Activated naive CD8-positive, alpha-beta T cell treated with anti-CD3 and anti-CD28 coated beads, Interleukin-2, amount 50 U/mL, for 16 hours (primary cell): Measurements from ENCODE around the gene ERBB4.

Experiments used
- DNase-seq: peaks from one replicate; pipeline ENCODE4 v3.0.0-alpha.2; 2020; ENCODE audit warnings: low read depth, low spot score

The ERBB4 gene

GRCh38 chr2:211358504-211358903 is 1180.1 kb downstream of the ERBB4 start:
- DNase-seq: no peak

GRCh38 chr2:211354481-211354880 is 1184.1 kb downstream of the ERBB4 start:
- DNase-seq: no peak

GRCh38 chr2:211351987-211352386 is 1186.6 kb downstream of the ERBB4 start:
- DNase-seq: no peak

- no peak for DNase-seq
These were observed 1189.6 kb downstream of the ERBB4 start for GRCh38 chr2:211349031-211349430.

GRCh38 chr2:211347328-211347727 is 1191.3 kb downstream of the ERBB4 start:
- no peak for DNase-seq

GRCh38 chr2:211344289-211344688 is 1194.3 kb downstream of the ERBB4 start:
- no peak for DNase-seq

GRCh38 chr2:211333377-211333776 is 1205.2 kb downstream of the ERBB4 start:
- no peak for DNase-seq

GRCh38 chr2:211331736-211332135 is 1206.9 kb downstream of the ERBB4 start:
- DNase-seq: no peak

GRCh38 chr2:211329882-211330281 is 1208.7 kb downstream of the ERBB4 start:
- no peak for DNase-seq

GRCh38 chr2:211329421-211329820 is 1209.2 kb downstream of the ERBB4 start:
- DNase-seq: no peak

- no peak for DNase-seq
These were observed 1210.5 kb downstream of the ERBB4 start for GRCh38 chr2:211328126-211328525.
